ENCODE results near the gene PRKACG.

GRCh38 chr9:69027355-69028097 lies 13.6 kb upstream of the PRKACG start:
- TF ChIP-seq CTCF (conservative IDR thresholded peaks at IDR 0.05; ENCODE audit: low read length) (peak; percentile 86), EZH2phosphoT487 (IDR thresholded peaks at IDR 0.05; ENCODE audit: borderline replicate concordance) (no peak)
